Testis (tissue), 2 donors: ENCODE measurements around the gene CD109.

Experiments
- POLR2A ChIP-seq: fragments of 450-650 bp; IDR thresholded peaks from one replicate; pipeline ENCODE4 v1.6.1; 2017; ENCODE audit warnings: antibody characterized with exemption, mild to moderate bottlenecking, moderate library complexity
- TF ChIP-seq, protein P1 (sequence below), 3 experiments: fragments of 450-650 bp in 2 of 3; fragments of 200-600 bp in 1 of 3; sonication (generic) in 1 of 3; IDR thresholded peaks; one replicate each; pipeline ENCODE4 v1.5.1; 2016 to 2019; ENCODE audit warnings: antibody characterized with exemption in 3 of 3, mild to moderate bottlenecking in 2 of 3, moderate library complexity in 1 of 3

GRCh38 chr6:73690056-73690455 is 5.9 kb upstream of the CD109 start:
- no peak for TF ChIP-seq POLR2A
- TF ChIP-seq, protein P1, sequence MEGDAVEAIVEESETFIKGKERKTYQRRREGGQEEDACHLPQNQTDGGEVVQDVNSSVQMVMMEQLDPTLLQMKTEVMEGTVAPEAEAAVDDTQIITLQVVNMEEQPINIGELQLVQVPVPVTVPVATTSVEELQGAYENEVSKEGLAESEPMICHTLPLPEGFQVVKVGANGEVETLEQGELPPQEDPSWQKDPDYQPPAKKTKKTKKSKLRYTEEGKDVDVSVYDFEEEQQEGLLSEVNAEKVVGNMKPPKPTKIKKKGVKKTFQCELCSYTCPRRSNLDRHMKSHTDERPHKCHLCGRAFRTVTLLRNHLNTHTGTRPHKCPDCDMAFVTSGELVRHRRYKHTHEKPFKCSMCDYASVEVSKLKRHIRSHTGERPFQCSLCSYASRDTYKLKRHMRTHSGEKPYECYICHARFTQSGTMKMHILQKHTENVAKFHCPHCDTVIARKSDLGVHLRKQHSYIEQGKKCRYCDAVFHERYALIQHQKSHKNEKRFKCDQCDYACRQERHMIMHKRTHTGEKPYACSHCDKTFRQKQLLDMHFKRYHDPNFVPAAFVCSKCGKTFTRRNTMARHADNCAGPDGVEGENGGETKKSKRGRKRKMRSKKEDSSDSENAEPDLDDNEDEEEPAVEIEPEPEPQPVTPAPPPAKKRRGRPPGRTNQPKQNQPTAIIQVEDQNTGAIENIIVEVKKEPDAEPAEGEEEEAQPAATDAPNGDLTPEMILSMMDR (IDR thresholded peaks at IDR 0.05): no peak
